ENCODE results near the gene CD58.

The CD58 gene

GRCh38 chr1:116491700-116492357, 79.0 kb downstream of the CD58 start:
- no peak for DNase-seq

- DNase-seq: no peak
These were observed 80.2 kb downstream of the CD58 start for GRCh38 chr1:116490588-116490987.

GRCh38 chr1:116489231-116489697, 81.6 kb downstream of the CD58 start:
- no peak for DNase-seq

- no peak for DNase-seq
These were observed 82.8 kb downstream of the CD58 start for GRCh38 chr1:116488071-116488470.

- DNase-seq: no peak
These were observed 83.2 kb downstream of the CD58 start for GRCh38 chr1:116487583-116487982.

- no peak for DNase-seq
These were observed 83.8 kb downstream of the CD58 start for GRCh38 chr1:116487031-116487430.

- no peak for DNase-seq
These were observed 84.4 kb downstream of the CD58 start for GRCh38 chr1:116486424-116486823.

GRCh38 chr1:116485976-116486375, 84.8 kb downstream of the CD58 start:
- DNase-seq: no peak

- DNase-seq: peak; percentile 63
These were observed 85.6 kb downstream of the CD58 start for GRCh38 chr1:116485071-116485735.

GRCh38 chr1:116483481-116484309, 87.1 kb downstream of the CD58 start:
- no peak for DNase-seq

- DNase-seq: no peak
These were observed 88.3 kb downstream of the CD58 start for GRCh38 chr1:116482490-116482889.

- no peak for DNase-seq
These were observed 88.9 kb downstream of the CD58 start for GRCh38 chr1:116481934-116482333.

- no peak for DNase-seq
These were observed 92.2 kb downstream of the CD58 start for GRCh38 chr1:116478621-116479020.

- DNase-seq: no peak
These were observed 93.4 kb downstream of the CD58 start for GRCh38 chr1:116477429-116477828.

GRCh38 chr1:116476321-116476720, 94.5 kb downstream of the CD58 start:
- no peak for DNase-seq

- DNase-seq: no peak
These were observed 95.0 kb downstream of the CD58 start for GRCh38 chr1:116475850-116476218.

GRCh38 chr1:116474921-116475849, 95.6 kb downstream of the CD58 start:
- no peak for DNase-seq

- no peak for DNase-seq
These were observed 98.3 kb downstream of the CD58 start for GRCh38 chr1:116472431-116472961.

GRCh38 chr1:116471241-116471640, 99.6 kb downstream of the CD58 start:
- DNase-seq: no peak

- DNase-seq: no peak
These were observed 100.2 kb downstream of the CD58 start for GRCh38 chr1:116470671-116471070.

GRCh38 chr1:116466810-116467557, 103.8 kb downstream of the CD58 start:
- DNase-seq: no peak
